ENCODE data around the gene SLC25A24.
"Not testable (repeated sequence)": the region's sequence is repeated elsewhere in the genome, so short reads cannot be mapped to it uniquely, and the experiment has no call there.

Gene SLC25A24

GRCh38 chr1:108199781-108200686 is at the start of gene SLC25A24:
SLC25A24 (minus strand) TSS chr1:108200343; CDS start chr1:108200138, 205 bp downstream.
- peak; percentile 20 to 47 (median 47) for DNase-seq (ENCODE audit: low read depth in 3 of 3, low spot score in 1 of 3)

DNA sequence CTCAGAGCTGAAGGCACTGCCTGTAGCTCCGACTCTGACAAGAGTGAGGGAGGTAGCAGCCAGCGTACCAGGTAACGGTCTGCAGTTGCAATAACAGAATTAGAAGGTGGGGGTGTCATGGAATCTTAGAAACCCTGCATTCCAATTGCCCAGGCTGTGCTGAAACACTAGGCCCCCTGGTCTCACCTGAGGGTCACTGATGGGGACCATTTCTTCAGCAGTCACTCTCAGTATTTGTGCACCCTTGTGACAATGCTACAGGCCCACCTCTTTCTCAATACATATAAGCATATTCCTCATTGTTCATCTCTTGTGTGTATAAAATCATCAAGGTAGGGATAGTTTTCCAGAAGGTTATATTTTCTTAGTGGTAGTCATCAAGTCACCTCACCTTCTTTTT is 43.8 kb upstream of the SLC25A24 start, which contains the start of gene NBPF4:
Gene NBPF4, minus strand, starts transcription at position 101 of the 400 bp plus-strand sequence. CDS start 315 bp downstream, outside the sequence.
- DNase-seq (ENCODE audit: low read depth in 3 of 3, low spot score in 1 of 3): not testable (repeated sequence)

DNA sequence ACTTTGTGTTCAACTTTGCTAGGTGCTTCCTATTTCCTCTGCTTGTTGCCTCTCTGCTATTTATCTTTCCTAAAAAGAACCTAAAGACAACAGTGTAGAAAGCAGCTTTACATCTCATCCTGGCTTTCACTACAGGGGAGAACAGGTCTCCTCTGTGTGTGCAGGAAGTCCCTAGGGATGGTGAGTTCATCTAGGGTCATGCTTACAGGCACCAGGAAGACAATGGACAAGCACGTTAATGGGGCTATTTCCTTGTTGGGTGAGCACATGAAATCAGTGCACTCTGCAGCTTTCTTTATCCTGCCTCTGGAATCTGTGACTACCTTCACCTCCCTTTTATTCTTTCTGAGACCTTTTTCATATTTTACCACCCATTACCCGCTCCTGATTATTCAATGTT is 39.3 kb upstream of the SLC25A24 start:
- DNase-seq (ENCODE audit: low read depth in 3 of 3, low spot score in 1 of 3): not testable (repeated sequence)

- DNase-seq (ENCODE audit: low read depth in 3 of 3, low spot score in 1 of 3): not testable (repeated sequence)
Measured at GRCh38 chr1:108235308-108235707, 35.2 kb upstream of the SLC25A24 start.

DNA sequence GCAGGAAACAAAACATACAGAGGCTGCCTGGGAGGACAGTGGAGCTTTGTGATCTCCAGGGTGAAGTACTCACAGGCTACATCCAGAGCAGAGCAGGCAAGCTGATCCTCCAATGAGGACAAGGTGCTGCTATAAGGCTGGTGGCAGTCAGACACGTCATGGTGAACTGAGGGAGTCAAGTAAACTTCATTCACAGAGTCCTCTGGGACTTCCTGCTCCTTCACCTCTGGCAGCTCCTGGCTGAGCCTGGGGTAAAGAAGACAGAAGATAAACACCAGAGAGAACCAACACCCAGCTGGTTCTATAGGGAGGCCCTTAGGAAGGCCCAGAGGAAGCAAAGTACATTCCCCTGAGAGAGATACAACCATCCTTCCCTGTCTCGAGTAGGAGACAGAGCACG is 32.0 kb upstream of the SLC25A24 start:
- DNase-seq (ENCODE audit: low read depth in 3 of 3, low spot score in 1 of 3): not testable (repeated sequence)

DNA sequence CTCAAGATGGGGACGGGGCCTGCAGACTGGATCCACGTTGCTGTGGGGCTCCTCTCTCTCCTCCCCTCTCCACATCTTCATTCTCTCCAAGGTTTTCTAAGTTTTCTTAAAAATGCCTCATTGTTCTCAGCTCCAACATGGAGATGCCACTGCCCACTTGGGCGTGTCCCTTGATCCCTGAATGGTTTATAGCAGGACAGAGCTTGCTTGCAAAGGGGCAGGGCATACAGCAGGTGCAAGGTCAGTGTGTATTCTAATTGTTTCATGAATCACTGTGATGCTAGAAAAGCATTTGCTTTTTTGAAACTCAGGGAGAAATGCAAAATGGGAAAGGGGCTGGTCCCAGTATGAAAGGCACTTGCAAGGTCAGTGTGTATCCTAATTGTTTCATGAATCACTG is 29.8 kb upstream of the SLC25A24 start:
- not testable (repeated sequence) for DNase-seq (ENCODE audit: low read depth in 3 of 3, low spot score in 1 of 3)

DNA sequence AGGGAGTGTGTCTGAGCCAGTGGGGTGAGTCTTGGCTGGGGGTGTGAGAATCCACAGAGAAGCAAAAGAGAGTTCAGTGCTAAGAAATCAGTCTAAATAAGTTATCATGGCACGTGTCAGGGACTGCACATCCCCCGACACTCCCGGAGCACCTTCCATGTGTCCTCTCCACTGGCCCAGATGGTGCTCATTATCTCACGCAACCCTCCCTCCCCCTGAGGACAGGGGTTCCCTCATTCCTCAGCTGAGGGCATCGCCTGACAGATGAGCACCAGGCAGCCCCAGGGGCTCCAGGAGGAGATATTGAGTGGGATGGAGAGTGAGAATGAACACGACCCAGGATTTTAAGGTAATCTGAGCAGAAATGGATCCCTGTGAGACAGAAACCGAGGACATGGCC is 27.6 kb upstream of the SLC25A24 start:
- not testable (repeated sequence) for DNase-seq (ENCODE audit: low read depth in 3 of 3, low spot score in 1 of 3)

DNA sequence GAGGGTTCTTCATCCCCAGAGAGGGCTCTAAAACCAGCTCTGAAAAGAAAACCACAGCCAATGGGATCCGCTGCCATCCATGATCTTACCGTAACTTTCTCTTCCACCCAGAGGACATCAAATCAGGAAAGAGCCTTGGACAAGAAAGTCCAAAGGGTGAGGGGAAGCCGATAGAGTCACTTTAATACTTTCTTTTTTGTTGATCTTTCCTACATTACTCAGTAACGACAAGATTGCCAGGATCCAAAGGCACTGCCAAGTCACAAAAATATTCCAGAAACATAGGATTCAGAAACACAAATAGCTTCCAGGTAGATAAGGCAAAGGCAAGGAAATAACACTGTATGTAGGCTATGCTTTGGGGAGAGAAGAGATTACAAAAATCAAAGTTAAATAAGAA is 26.7 kb upstream of the SLC25A24 start:
- not testable (repeated sequence) for DNase-seq (ENCODE audit: low read depth in 3 of 3, low spot score in 1 of 3)

GRCh38 chr1:108223226-108223625 is 23.1 kb upstream of the SLC25A24 start:
- DNase-seq (ENCODE audit: low read depth in 3 of 3, low spot score in 1 of 3): not testable (repeated sequence)

DNA sequence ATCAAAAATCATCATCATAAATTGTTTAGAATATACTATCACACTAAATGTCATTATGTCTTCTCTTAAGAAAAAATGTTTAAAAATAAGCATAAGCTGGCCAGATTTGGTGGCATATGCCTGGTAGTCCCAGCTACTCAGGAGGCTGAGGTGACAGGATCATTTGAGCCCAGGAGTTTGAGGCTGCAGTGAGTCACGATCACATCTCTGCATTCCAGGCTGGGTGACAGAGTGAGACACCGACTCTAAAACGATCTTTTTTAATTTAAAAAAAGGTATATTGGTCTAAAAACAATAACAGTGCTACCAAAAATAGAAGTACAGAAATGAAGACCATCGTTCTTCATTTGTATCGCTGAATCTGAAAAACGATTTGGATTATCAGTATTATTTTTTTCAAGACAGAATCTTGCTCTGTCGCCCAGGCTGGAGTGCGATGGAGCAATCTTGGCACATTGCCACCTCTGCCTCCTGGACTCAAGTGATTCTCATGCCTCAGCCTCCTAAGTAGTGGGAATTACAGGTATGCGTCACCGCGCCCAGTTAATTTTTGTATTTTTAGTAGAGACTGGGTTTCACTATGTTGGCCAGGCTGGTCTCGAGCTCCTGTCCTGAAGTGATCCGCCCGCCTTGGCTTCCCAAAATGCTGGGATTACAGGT is 17.5 kb upstream of the SLC25A24 start:
- not testable (repeated sequence) for DNase-seq (ENCODE audit: low read depth in 3 of 3, low spot score in 1 of 3)

- not testable (repeated sequence) for DNase-seq (ENCODE audit: low read depth in 3 of 3, low spot score in 1 of 3)
Measured at GRCh38 chr1:108217007-108217406, 16.9 kb upstream of the SLC25A24 start.

GRCh38 chr1:108216028-108216890 is 16.1 kb upstream of the SLC25A24 start:
- not testable (repeated sequence) for DNase-seq (ENCODE audit: low read depth in 3 of 3, low spot score in 1 of 3)

GRCh38 chr1:108214641-108215465 is 14.7 kb upstream of the SLC25A24 start:
- not testable (repeated sequence) for DNase-seq (ENCODE audit: low read depth in 3 of 3, low spot score in 1 of 3)

DNA sequence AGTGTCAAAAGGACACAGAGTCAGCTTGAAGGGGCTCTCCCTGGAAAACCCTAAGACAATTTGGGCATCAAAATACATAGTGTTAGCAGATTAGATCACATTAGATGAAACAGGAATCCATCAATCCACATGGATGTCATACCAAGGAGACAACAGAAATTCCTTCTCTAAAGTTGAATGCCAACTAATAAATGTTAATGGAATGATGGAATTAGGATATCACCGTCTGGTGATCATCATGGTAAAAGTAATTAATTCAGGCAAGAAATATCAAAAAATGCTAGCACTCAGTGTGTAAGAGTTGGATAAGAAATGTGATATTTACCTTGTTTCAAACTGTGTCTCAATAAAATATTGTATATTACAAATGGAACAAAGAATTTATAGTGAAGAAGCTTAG is 10.9 kb upstream of the SLC25A24 start:
- DNase-seq (ENCODE audit: low read depth in 3 of 3, low spot score in 1 of 3): no peak

DNA sequence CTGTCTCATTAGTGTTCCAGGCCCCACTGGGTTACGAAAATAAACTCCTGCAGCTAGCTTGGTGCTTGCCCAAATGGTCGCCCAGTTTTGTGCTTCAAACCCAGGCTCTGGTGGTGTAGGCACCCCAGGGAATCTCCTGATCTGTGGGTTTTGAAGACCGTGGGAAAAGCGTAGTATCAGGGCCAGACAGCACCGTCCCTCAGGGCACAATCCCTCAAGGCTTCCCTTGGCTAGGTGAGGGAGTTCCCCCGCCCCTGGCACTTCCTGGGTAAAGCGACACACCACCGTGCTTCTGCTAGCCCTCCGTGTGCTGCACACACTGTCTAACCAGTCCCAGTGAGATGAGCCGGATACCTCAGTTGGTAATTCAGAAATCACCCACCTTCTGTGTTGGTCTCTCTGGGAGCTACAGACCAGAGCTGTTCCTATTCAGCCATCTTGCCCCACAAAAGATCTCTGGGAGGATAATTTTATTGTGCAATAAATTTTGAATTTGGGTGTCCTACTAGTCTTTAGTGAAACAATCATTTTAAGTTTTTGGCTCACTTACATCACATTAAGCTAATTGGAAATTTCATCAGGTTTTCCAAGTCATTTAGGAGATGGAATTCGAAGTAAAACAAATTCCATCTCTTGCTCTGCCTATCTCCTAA is 9.4 kb upstream of the SLC25A24 start:
- DNase-seq (ENCODE audit: low read depth in 3 of 3, low spot score in 1 of 3): no peak

- DNase-seq (ENCODE audit: low read depth in 3 of 3, low spot score in 1 of 3): no peak
Measured at GRCh38 chr1:108208724-108209446, 8.7 kb upstream of the SLC25A24 start.

DNA sequence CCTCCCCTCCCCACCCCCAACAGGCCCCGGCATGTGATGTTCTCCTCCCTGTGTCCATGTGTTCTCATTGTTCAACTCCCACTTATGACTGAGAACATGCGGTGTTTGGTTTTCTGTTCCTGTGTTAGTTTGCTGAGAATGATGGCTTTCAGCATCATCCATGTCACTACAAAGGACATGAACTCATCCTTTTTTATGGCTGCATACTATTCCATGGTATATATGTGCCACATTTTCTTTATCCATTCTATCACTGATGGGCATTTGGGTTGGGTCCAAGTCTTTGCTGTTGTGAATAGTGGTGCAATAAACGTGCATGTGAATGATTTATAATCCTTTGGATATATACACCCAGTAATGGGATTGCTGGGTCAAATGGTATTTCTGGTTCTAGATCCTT is 3.4 kb upstream of the SLC25A24 start:
- not testable (repeated sequence) for DNase-seq (ENCODE audit: low read depth in 3 of 3, low spot score in 1 of 3)

DNA sequence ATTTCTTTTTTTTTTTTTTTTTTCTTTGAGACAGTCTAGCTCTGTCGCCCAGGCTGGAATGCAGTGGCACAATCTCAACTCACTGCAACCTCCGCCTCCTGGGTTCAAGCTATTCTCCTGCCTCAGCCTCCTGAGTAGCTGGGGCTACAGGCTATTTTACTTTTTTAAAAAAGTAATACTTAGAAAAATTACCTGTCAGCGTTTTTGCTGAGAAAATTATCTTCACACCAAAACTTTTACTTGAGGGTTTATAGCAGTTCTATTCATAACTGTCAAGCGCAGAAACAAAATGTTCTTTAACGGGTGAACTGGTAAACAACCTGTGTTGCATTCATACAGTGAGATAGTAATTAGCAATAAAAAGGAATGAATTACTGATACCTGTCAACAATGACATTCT is 1.5 kb upstream of the SLC25A24 start:
- DNase-seq (ENCODE audit: low read depth in 3 of 3, low spot score in 1 of 3): no peak

- DNase-seq (ENCODE audit: low read depth in 3 of 3, low spot score in 1 of 3): no peak
Measured at GRCh38 chr1:108200687-108201051, 526 bp upstream of the SLC25A24 start.

Measured in stimulated activated CD4-positive, alpha-beta T cell treated with anti-CD3 and anti-CD28 coated beads, TNF-alpha, amount 100 ng/mL, for 1 hour (primary cell).